Limb (tissue), 2 donors: ENCODE measurements around the gene CDH23.

ENCODE experiments used
- DNase-seq, 2 donors: peaks; one replicate each; pipeline ENCODE4 v3.0.0-alpha.2; 2016; ENCODE audit errors: extremely low spot score in 2 of 2

Gene CDH23

DNA sequence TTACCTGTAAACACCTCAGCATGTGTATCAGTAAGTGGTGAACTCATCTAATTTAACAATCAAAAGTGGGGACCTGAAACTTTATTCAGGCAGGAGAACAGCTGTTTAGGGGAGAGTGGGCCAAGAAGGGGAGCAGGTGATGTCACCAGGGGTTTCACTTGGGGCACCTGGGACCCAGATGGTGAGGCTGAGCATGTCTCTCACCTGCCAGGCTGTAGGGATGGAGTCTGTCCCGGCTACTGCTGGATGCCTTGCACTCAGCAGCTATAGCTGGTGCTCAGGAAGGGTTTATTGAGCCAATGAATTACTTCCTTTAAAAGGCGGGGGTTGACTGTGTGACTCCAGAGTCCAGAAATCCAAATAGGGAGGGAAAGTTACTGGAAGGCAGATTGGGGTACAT, 23.0 kb downstream of the CDH23 start:
- no peak for DNase-seq

- peak in 1 of 2 donors; percentile 17 for DNase-seq
Measured at GRCh38 chr10:71421075-71421434, 24.3 kb downstream of the CDH23 start.

GRCh38 chr10:71423250-71423649, 26.5 kb downstream of the CDH23 start:
- DNase-seq: peak in 1 of 2 donors; percentile 4

DNA sequence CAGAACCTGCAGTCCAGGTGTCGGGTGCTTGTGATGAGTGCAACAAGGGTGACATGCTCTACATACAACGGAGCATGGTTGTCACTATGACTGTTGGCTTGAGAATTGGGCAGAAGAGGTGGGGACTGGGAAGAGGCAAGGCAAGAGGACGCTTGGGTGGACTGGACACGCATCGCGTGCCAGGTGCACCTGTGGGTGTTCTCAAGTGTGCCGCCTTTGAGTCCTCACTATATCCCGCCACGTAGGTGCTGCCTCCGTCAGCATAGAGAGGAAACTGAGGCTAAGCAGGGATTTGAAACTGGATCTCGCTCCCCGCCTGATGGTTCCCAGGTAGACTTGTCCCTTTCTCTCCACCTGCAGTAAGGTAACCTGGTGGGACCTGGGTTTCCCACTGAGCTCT, 27.2 kb downstream of the CDH23 start:
- peak in 1 of 2 donors; percentile 15 for DNase-seq

DNA sequence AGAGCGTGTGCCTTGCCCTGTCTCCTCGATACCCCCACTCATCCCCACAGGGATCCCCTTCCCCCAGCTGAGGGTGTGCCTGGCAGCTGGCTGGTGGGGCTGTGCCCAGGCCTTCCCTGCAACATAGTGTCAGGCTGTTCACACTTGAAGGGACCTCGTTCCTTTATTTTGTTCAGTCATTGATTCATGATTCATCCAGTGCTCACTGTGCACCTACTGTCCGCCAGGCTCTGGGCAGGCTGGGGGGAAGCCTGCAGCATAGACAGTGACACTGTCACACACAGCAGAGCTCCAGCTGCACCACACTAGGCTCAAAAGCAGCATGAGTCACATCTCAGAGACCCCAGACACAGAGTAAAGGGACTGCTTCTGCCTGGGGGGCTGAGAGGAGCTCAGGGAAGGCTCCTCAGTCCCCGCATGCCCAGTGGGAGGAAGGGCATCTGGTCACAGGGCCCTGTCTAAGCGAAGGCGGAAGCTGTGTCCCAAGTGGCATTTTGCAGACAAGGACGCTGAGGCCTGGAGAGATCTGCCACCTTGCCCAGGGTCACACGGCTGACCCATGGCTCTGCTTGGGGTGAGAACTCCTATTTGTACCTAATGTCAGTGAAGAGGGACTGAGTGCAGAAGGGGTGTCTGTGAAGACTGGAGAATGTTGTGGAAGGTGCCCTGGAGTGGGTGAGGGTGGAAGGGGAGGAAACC, 27.9 kb downstream of the CDH23 start:
- peak in 1 of 2 donors; percentile 9 for DNase-seq

DNA sequence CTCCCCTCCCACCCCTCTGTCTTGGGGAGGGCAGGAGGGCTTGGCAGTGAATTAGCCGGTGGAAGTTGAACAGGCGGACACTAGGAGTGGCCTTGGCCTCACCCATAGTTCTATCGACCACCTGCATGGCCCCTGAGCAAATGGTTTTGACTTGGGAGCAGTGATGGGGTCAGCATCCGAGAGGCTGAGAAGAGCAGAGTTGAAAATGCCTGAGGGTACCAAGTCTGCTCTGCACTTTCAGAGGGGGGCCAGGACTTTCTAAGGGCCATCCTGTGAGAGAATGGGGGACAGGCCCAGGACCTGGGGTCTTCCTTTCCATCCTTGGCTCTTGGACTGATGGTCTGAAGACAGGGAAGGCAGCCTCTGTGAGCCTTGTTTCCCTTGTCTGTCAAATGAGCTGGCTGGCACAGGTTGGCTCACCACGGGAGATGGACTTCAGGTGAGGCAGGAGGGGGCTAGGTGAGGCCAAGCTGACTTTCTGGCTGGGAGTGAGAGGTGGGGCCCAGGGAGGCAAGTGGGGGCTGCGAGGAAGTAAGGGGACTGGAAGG, 29.4 kb downstream of the CDH23 start:
- DNase-seq: peak in 1 of 2 donors; percentile 12

- no peak for DNase-seq
Measured at GRCh38 chr10:71427246-71427645, 30.5 kb downstream of the CDH23 start.

DNA sequence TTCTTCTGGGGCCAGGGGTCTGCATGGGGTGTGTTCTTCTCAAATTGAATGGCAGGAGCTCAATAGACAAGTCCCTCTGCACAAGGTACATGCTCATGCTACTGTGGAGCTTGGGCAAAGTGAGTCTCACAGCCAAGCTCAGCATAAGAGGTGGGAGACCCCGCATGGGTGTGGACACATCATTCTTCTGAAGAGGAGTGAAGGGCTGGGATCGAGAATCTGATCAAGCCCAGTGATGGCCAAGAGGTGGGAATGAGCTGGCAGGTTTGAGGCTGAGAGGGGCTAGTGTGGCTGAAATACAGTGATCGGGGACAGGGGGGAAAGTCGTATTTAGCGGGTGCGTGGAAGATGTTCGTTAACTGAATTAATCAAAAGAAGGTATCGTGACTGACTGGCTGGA, 32.6 kb downstream of the CDH23 start:
- DNase-seq: peak in 1 of 2 donors; percentile 4

DNA sequence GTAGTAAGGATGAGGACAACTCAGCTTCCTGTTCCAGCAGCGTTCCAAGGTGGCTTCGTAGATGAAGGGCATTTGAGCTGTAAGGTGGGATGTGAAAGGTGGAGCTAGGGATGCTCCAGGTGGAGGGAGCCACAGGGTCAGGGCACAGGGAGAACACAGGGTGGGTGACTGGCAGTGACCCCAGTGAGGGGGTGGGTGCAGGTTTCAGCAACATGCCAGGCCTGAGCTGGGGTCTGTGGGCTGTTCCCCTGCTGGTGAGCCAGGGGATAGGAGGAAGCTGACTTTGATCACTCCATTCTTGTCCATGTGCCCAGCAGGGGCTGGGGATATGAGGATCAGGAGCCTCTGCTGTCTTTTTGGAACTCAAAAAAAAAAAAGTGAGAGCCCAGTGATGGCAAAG, 33.2 kb downstream of the CDH23 start:
- DNase-seq: peak in 1 of 2 donors; percentile 18

DNA sequence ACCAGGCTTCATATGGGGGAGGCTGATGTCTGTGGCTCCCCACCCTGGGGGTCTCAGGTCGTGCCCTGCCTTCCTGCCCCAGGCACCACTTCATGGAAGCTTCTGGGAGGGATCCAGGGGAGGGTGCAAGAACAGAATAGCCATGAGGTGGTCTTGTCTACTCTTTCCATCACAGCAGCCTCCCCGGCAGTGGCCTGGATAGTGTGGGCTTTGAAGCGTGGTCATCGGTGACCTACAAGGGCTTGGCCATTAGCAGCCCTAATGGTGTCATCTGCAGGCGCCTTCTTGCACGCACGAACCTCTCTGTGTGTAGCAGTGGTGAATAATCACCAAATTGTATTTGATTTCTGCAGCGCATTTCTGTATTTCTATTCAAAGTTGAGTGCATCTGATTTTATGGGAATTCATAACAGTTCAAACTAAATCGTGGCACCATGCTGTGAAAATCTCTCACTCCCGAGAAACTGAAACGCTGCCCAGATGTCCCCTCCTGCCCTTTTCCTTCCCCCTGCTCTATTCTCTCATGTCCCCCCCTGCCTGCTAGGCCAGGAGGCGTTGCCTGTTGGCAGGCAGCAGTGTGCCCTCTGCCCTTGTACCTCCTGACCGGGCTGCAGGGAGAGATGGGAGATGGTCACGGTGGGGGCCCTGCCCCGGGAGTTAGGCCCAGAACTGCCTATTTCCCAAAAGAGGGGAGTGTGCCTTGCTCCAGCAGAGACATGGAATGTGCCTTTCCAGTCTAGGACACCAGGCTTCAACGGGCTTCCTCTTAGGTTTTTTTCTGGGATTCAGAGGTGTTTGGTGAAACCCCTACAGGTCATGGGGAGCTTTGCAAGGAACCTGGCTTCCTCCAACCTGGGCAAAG, 34.8 kb downstream of the CDH23 start:
- peak in 1 of 2 donors; percentile 33 for DNase-seq

DNA sequence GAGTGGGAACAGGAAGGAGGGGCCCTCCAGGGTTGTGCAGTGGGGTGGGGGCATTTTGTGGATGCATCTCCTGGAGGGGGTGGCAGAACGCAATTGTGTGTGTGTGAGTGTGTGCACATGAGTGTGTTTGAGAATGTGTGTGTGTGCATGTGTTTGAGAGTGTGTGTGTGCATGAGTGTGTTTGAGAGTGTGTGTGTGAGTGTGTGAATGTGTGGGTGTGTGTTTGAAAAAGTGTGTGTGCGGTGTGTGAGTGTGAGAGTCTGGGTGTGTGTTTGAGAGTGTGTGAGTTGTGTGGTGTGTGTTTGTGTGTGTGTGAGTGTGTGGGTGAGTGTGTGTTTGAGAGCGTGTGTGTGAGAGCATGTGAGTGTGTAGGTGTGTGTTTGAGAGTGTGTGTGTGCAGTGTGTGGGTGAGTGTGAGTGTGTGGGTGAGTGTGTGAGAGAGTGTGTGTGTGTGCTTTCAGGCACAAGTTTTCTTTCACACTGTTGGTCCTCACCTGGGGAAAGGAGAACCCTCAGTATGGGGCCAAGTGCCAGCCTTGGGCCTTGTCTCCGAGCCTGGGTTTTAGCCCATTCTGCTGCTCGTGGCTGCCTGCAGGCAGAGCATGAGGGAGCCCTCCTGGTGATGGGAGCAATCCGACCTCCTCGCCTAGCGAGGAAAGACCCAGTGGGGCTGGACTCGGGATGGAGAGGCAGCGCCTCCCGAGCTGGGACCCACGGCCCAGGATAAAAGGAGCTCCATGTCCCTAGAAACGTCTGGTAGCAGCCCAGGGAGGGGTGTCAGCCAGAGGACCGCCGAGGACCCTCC, 35.6 kb downstream of the CDH23 start:
- no peak for DNase-seq

GRCh38 chr10:71432956-71433767, 36.4 kb downstream of the CDH23 start:
- peak in 1 of 2 donors; percentile 32 for DNase-seq

DNA sequence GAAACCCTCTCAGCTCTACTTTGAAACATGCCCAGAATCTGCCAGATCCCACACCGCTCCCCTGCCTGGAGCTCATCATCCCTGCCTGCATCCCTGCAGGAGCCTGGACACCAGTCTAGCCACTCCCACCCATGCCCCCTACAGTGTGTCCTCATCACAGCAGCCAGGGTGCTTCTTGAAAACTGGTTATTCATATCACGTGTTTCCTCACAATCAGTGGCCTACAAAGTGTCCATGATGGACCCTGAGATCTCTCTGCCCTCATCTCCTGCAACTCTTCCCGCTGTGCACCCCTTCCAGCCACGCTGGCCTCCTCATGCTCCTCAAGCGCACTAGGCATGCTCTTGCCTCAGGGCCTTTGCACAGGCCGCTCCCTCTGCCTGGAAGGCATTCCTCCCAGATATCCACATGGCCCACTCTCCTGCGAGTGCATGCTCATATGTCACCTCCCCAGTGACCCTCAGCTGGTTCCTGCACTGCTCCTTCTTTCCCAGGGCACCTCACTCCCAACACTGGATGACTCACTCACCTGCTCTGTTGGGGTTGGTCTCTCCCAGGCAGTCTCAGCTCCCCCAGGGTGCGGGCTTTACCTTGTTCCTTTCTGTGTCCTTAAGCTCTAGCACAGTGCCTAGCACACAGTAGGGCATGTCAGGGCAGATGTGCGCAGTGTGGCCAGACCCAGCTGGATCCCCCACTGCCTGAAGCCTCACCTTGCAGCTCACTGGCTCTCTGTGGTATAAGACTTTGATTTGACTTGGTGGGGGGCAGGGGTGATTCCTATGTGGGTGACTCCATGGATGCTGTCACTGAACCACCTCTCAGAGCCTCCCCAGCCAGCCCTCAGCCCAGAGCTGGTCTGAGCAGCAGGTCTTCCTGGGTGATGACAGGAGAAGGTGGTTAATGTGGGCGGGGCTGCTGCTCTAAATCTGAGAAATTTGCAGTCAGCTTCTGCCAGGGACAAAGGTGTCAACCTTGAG, 37.3 kb downstream of the CDH23 start:
- DNase-seq: peak in 1 of 2 donors; percentile 19

DNA sequence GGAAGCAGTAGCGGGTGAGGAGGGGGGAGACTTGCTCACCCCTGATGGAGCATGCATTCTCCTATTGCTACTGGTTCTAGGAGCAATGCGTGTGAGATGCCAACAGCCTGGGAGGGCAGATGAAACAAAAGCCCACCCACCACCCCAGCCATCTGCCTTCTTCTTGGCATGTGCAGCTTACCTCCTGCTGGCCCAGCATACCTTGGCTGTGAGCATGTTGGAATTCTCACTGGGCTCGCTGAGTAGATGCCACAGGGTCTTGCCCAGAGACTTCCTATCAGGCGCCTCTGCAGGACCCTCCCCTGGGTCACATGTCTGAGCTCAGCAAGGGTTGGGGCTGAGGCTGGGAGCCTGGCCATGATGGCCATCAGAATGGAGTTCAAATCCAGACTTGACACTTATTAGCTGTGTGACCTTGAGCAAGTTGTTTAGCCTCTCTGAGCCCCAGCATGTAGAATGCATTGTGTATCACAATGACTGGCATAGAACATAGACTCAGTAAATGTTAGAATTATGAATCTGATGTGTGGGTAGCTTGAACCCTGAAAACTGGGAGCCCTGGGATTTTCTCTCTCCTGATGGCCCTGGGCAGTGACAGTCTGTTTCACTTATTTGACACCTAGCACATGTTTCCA, 38.2 kb downstream of the CDH23 start:
- DNase-seq: no peak

- DNase-seq: peak in 1 of 2 donors; percentile 23
Measured at GRCh38 chr10:71435571-71436267, 39.0 kb downstream of the CDH23 start.

DNA sequence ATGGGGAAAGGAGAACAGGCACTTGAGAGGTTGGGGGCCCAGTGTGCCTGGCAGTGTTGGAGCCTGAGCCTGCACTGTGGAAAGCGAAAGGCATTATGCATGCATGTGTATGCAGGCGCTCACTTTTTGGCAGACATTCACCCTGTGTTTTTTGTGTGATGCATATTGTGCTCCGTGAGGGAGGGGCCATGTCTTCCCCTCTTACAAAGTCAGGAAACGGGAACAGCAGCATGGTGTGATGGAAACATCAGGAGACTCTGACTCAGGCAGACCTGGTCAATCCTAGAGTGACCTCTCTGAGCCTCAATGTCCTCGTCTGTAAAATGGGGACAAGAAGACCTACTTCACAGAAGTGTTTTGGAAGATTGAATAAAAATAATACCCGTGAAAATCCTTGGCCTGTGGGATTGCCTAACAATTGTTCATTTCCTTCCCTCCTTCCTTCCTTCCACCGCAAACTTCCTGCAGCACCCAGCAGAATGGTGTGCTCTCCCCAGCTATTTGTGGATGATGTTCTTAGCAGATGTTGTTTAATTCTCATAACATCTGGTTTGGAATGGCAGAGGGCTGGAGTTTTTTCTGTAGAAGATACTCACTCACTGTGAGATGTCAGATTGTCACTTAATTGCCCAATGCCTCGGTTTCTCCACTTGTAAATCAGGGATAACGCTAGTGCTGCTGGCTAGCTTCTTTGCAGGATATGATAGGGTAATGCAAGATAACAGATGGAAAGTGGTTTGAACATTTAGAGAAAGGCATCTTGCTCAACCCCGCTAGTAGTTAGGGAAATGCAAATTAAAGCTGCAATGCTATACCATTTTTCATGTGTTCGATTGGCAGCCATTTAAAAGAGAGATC, 39.8 kb downstream of the CDH23 start:
- DNase-seq: peak in 1 of 2 donors; percentile 25

DNA sequence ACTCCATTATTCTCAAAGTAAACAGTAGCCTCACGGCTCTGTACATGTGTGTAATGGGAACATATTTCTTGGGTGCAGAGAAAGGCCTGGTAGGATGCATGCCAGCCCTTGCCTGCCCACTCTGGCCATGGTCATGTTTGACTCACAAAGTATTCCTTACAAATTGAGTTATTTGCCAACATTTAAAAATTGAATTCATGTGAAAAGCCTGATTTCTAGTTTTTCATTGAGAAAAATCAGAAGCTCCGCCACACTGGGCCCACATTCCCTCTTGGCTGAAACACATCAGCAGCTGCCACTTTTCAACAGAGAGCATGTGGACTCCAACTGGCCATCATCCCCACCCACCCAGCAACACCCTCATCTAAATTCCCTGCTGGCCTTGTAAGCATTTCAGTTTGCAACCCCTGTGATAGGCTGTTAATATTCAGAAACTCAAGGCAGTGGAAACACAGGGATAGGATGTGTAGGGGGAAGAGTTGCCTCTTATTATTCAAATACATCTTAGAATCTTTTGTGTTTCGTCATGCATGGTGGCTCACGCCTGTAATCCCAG, 40.9 kb downstream of the CDH23 start:
- peak in 1 of 2 donors; percentile 7 for DNase-seq
